T-helper 2 cell (primary cell): ENCODE measurements around the gene TBC1D16.
A peak's percentile ranks its signal among the peaks of the same experiment; 100 is the strongest.
"Not testable (repeated sequence)": the region's sequence is repeated elsewhere in the genome, so short reads cannot be mapped to it uniquely, and the experiment has no call there.

ENCODE experiments used
- DNase-seq, 5 experiments: peaks; one replicate each; pipeline versions ENCODE4 v3.0.0 to v3.0.0-alpha.2; 2012 to 2022

Gene TBC1D16

GRCh38 chr17:80053102-80053501 is 17.4 kb upstream of the TBC1D16 start:
- no peak for DNase-seq

DNA sequence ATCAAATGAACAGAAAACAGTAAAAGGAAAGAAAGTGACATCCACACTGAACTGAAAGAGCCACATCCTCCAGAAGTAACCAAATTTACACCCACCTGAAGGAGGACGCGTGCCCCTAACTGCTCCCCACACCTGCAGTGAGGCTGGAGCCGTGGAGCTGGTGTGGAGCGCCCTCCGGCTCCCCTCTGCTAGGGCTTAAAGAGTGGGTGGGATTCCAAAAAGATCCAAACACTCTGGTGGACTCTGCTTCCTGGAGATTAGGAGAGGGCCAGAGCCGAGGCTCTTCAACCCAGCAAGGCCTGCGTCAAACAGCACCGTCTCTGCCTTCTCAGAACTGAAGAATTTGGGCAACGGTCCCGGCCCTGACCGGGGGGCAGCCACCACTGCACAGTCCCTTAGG is 16.0 kb upstream of the TBC1D16 start:
- DNase-seq = no peak

GRCh38 chr17:80050706-80051105 is 15.0 kb upstream of the TBC1D16 start:
- no peak for DNase-seq

DNA sequence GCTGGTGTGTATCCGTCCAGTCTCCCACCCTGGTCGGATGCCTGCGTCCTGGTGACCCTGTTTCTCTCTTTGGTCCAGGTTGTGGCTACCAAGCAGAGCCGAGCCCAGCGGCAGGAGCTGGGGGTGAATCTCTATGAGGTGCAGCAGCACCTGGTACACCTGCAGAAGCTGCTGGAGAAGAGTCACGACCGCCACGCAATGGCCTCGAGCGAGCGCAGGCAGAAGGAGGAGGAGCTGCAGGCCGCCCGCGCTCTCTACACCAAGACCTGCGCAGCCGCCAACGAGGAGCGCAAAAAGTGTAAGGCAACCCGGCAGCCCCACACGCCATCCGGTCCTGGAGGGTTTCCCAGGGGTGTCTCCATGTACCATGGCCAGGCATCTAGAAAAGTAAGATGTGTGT is 14.3 kb upstream of the TBC1D16 start:
- DNase-seq = no peak

GRCh38 chr17:80047176-80047575 is 11.5 kb upstream of the TBC1D16 start:
- no peak for DNase-seq

GRCh38 chr17:80046709-80047108 is 11.0 kb upstream of the TBC1D16 start:
- not testable (repeated sequence) for DNase-seq

DNA sequence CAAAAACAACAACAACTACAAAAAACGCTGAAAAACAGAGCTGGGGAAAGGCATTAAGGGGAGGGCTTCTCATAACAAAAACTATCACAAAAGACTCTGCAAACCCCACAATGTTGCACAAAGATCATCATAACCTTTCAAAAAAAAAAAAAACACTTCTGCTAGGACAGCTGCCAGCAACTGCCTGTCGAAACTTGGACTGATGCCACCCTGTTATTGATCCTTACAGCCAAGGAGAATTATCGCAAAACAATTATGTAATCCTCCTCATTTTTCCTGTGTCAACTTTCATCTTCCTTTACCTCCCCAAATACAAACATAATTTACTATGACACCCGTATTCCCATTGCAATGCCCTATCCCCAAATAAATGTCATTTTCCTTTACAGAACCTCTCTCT is 10.0 kb upstream of the TBC1D16 start:
- no peak for DNase-seq

DNA sequence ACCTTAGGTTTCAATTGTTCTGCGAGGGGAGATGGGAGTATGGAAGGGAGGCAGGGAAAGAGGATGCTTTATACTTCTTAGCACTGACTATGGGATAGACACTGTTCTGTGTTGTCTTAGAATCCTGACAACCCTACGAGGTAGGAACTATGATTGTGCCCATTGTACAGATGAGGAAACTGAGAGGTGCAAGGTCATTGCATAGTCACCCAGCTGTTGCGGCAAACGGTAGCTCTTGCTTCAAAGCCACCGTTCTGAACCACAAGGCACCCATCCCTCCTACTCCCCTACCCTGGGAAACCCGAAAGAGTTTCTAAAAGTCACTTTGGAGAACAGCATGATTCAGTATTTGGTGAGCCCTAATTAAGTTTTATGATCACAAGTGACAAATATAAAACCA is 8.3 kb upstream of the TBC1D16 start:
- no peak for DNase-seq

- DNase-seq = peak in 2 of 5 experiments; percentile 15 to 27
Measured at GRCh38 chr17:80036715-80037477, 1.2 kb upstream of the TBC1D16 start.

GRCh38 chr17:80035937-80036714 is 454 bp upstream of the TBC1D16 start, which contains the start of gene CCDC40:
Gene CCDC40 (plus strand): TSS chr17:80036642. CDS start chr17:80036663, 21 bp downstream.
- DNase-seq = peak; percentile 54 to 73 (median 69)

DNA sequence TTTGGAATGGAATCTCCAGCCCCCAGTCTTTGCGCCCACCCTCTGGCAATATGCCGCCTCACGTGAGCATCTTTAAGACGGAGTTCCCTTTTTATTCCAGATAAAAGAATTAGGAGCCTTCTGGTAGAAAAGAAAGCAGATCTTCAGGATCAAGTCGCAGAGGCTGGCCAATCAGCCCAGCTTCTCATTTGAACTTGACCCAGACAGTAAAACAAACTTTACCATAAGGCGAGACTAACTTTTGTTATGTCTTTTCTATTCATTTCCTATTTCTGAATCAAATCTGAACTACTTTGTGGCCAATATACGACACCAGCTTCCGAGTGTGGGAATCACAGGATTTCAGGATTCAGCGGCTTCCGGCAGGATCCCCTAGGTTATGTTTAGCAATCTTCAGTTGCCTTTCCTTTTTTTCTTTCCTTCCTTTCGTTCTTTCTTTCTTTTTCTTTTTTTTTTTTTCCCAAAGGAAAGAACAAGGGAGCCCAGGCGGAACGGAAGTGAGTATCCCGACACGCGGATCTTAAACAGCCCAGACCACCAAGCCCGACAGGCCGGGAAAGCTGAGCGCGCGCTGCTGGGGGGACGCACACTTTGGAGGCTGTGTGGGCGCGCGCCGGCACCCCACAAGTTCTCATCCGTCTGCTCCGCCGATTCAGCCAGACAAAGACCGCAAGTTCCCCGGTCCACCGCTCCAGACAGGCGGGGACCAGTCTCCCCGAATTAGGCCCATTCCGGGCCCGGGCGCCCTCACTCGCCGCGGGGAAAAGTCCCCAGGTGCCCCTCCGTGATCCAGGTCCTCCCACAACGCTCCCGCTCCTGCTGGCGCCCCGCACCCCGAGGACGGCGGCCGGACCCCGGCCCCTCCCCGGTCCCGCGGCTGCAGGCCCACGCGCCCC is 633 bp downstream of the TBC1D16 start:
- peak in 4 of 5 experiments; percentile 16 to 64 (median 41) for DNase-seq

- no peak for DNase-seq
Measured at GRCh38 chr17:80033840-80034239, 1.8 kb downstream of the TBC1D16 start.

DNA sequence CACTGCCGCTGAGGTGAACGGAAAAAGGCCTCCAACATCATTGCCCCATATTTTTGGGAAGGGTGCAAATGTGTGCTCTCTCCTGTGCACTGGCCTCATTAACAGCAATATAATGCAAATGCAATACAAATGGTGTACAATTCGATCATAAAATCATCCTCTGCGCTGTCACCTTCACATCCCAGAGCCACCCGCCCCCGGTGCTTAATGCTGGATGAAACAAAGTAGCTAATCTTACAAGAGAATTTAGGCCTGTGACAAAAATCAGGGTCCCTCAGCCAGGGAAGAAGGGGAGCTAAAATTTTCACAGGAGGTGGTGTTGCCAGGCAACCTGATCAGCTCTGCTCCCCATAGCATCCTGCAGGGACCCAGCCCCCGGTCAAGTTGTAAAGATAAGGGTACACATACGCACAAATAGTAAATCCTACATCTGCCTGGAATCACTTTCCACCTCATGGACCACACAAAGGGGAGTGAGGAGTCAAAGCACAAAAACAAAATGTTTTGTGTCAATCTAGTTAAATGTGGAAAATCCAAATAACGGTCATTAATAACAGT is 3.0 kb downstream of the TBC1D16 start:
- no peak for DNase-seq

GRCh38 chr17:80031691-80032430 is 3.8 kb downstream of the TBC1D16 start:
- DNase-seq = no peak

DNA sequence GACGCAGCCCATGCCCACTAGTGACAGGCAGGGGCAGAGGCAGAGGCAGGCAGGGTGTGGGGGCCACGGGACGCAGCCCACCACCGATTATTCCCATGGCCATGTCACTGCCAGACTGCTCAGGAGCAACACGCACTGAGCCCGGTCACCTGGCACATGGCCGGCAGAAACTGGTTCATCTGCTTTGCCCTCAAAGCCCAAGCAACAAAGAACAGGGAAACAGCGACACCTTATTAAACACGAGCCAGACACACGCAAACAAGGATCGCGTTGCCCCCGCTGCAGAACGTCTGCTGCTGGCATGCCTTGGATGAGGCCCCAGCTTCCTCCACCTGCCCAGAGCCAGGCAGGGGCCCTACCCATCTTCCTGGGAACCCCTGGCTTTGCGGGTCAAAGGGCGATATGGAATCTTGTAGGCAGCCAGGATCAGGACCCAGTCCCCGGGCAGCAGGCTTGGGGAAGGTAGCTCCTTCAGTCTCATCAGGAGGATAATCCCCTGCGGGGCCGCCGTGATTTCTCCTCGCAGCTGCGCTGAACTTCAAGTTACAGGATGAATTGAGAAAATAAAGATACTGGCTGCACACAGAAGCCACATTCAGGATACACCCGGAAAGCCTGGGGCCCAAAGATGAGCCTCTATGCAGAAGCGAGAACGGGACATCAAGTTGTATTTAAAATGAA is 4.8 kb downstream of the TBC1D16 start:
- no peak for DNase-seq

DNA sequence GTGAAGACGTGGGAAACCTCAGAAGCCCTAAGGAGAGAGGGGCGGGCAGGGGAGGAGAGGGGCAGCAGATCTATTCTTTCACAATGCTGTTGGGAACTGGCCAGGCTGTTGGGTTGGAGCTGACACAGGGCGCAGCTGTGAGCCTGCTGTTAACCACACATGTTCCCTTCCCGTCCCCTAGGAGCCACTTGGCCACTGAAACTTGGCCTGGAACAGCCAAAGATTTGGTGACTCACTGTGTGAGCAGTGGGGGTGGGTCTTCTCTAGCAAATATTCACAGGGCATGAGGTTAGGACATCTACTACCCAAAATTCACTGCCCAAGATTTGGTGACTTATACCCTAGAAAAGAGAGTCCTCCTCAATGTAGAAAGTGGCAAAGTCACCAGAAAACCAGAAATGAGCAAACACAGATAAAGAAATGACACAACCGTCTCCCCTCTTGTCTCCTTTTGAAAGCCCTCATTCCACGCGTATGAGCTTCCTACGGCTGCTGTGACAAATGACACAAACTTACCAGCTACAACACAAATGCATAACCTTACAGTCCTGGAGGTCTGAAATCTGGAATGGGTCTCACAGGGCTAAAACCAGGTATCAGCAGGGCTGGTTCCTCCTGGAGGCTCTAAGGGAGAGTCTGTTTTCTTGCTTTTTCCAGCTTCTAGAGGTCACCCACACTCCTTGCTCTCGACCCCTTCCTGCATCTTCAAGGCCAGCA is 6.3 kb downstream of the TBC1D16 start:
- no peak for DNase-seq

DNA sequence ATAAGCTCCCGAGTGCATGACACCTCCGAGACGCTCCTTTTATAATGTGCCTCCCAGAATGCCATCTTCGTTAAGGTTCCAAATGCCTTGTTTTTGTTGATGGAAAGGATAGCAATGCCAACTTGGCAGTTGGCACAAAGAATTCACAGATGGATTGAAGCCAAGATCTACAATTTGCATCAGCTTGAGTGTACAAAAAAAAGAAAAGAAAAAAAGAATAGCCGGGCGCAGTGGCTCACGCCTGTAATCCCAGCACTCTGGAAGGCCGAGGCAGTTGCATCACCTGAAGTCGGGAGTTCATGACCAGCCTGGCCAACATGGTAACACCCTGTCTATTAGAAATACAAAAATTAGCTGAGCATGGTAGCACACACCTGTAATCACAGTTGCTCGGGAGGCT is 7.6 kb downstream of the TBC1D16 start:
- no peak for DNase-seq

- DNase-seq = no peak
Measured at GRCh38 chr17:80027043-80027435, 8.6 kb downstream of the TBC1D16 start.

DNA sequence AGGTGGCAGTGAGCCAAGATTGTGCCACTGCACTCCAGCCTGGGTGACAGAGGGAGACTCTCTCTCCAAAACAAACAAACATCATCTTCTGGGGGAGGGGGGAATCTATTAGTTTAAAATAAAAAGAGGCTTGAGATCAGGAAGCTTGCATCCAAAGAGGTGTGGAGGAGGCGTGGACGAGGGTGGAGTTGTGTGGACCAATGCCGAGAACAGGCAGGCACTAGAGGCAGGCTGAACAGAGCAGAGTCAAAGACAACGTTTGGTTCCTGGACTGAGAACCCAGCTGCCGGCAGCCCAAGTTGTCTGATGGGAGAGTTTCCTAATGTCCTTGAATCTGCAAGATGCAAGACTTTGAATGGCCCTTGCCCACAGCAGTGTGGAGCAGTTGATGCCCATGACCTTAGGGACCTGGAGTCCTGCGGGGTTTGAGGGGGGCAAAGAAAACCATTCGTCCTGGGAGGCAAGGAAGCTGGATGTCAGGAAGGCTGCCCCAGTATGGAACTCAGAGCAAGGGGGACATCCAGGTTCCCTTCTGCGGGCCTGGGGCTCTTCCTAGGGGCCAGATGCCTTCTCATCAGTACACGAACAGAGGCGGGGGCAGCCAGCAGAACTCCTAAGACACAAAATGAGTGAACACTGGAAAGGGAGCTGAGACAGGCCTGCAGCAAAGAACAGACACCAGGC is 9.2 kb downstream of the TBC1D16 start:
- no peak for DNase-seq

DNA sequence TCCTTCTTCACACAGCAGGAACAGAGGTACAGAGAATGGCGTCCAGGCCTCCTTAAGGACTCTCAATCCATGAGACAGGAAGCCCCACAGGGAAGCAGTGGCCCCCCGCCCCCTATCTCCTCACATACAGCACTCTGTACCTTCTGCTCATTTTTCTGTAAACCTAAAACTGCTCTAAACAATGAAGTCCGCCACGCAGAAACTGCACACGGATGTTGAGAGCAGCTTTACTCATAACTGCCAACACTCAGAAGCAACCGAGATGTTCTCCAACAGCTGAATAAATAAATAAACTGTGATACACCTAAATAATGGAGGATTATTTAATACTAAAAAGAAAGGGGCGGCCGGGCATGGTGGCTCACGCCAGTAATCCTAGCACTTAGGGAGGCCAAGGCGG is 9.9 kb downstream of the TBC1D16 start:
- no peak for DNase-seq
